GM19099 (cell line): Measurements from ENCODE around the gene RPL11.

ENCODE experiments used
- POLR2A ChIP-seq: IDR thresholded peaks from 3 replicates; pipeline ENCODE4 v1.6.1; 2011; ENCODE audit warnings: low read depth; ENCODE audit not compliant: insufficient read length; ENCODE audit errors: extremely low read depth

RPL11 gene

DNA sequence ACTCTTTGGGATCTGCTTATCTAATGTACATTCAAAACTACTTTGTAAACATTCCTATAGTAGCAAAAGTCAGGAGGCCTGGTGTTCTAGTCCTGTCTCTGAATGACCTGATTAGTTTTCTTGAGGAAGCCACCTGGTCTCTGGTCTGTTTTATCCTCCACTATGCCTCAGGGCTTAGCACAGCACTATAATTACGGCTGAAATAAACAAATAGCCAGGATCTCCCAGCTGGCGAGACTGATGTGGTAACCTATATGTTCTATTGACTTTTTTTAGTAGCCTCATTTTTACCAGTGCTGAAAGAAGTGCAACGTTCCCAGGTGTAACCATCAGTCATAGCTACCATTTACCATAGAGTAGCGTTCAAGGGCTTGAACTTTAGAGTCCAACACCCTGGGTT lies 24.2 kb upstream of the RPL11 start:
- TF ChIP-seq POLR2A, result no peak

- no peak for TF ChIP-seq POLR2A
Measured at GRCh38 chr1:23670709-23671108, 20.9 kb upstream of the RPL11 start.

- no peak for TF ChIP-seq POLR2A
Measured at GRCh38 chr1:23673086-23673813, 18.4 kb upstream of the RPL11 start.

- no peak for TF ChIP-seq POLR2A
Measured at GRCh38 chr1:23679815-23680214, 11.8 kb upstream of the RPL11 start.

DNA sequence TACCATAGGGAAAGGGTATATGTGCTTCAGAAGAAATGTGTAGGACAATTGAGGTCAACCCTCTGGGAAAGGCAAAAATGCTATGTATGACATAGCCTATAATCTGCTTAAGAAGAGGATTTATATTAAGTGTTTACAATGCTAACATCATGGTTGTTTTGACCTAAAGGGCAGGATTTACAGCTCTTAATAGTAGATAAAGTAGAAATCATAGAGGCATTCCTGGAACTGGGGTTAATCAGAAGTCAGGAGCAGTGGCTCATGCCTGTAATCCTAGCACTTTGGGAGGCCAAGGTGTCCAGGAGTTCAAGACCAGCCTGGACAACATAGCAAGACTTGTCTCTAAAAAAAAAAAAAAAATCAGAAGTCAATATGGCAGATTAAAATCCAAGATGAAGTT lies 8.7 kb upstream of the RPL11 start:
- no peak for TF ChIP-seq POLR2A

DNA sequence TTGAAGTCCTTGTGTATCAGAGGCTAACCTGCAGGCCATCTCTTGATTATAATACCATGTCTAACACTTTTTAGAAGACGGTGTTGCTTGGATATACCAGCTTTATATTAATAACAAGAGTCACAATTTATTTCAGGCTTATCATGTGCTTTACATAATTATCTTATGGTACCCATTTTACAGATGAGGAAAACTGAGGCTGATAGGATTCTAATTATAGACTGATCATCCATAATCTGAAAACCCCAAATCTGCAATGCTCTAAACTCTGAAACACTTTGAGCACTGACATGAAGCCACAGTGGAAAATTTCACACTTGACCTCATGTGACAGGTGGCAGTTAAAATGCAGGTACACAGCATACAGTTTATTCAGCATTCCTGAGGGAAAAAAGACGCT lies 7.2 kb upstream of the RPL11 start:
- TF ChIP-seq POLR2A, result no peak

DNA sequence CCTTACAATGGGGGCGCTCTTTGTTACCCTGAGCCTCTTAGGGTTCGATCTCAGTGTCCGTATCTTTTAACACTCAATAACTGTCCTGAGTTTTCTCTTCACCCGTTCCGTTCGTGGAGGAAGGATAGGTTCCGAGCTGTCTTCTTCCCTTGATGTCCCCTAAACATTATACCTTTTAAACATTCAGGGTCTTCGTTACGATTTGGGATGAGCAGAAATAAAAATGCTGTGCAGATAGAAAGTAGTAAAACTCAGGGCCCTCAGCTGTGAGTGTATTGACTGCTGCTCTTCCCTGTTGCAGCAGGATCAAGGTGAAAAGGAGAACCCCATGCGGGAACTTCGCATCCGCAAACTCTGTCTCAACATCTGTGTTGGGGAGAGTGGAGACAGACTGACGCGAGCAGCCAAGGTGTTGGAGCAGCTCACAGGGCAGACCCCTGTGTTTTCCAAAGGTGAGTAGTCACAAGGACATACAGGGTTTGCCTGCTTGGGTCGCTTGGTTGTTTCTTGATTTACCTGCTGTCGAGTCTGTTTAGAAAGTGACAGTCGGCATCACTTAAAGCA lies 784 bp downstream of the RPL11 start:
- no peak for TF ChIP-seq POLR2A

DNA sequence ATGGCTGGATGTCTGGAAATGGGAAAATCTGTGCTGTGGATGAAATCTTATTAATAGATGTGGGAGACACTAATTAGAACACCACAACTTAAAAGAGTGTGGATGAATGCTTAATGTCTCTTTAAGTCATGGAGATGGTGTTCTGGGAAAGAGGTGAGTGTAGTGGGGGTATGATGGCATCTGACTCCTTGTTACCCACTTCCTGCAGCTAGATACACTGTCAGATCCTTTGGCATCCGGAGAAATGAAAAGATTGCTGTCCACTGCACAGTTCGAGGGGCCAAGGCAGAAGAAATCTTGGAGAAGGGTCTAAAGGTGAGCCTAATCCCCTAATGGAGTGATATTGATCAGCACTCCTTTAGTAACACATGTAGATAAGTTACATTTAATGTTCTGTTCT lies 2.0 kb downstream of the RPL11 start:
- no peak for TF ChIP-seq POLR2A

- TF ChIP-seq POLR2A, result no peak
Measured at GRCh38 chr1:23694371-23694770, 2.8 kb downstream of the RPL11 start.

DNA sequence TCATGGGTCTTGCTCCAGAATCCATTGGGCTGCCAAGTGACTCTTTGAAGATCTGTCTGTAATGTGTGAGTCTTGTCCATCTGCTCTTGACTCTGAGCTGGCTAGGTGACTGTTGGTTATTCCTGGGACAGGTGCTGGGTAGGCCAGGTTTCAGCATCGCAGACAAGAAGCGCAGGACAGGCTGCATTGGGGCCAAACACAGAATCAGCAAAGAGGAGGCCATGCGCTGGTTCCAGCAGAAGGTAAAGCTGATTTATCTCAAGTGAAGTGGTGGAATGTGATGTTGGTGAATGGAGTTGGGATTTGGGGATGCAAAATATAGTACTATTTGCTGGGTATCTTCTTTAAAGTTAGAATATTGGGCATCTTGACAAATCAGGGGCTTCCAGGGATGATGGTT lies 4.1 kb downstream of the RPL11 start:
- TF ChIP-seq POLR2A, result no peak

GRCh38 chr1:23696335-23696989 lies 4.9 kb downstream of the RPL11 start:
- no peak for TF ChIP-seq POLR2A

GRCh38 chr1:23698466-23698865 lies 6.9 kb downstream of the RPL11 start:
- no peak for TF ChIP-seq POLR2A

GRCh38 chr1:23699280-23700179 lies 7.9 kb downstream of the RPL11 start:
- TF ChIP-seq POLR2A, result peak; percentile 1

GRCh38 chr1:23701310-23701709 lies 9.7 kb downstream of the RPL11 start:
- TF ChIP-seq POLR2A, result no peak

- TF ChIP-seq POLR2A, result peak; percentile 5
Measured at GRCh38 chr1:23701996-23702395, 10.4 kb downstream of the RPL11 start.
